GM18951 (cell line): ENCODE results near the gene TMEM151B.
"Not testable (repeated sequence)": the region's sequence is repeated elsewhere in the genome, so short reads cannot be mapped to it uniquely, and the experiment has no call there.

Experiments
- POLR2A ChIP-seq: IDR thresholded peaks from 4 replicates; pipeline ENCODE4 v1.6.1; 2011; ENCODE audit warnings: mild to moderate bottlenecking; ENCODE audit not compliant: insufficient read length, insufficient read depth; ENCODE audit errors: extremely low read depth
- in situ Hi-C: fragments of 300-500 bp; cut with MboI; formaldehyde crosslinking; loops from one replicate; pipeline ENCODE4 v1.12.0; 2022; ENCODE audit warnings: low sequenced_read_pairs, mixed read lengths, inconsistent platforms; ENCODE audit not compliant: unreplicated experiment

TMEM151B gene

GRCh38 chr6:44342052-44342451 is 71.8 kb downstream of the TMEM151B start:
- TF ChIP-seq POLR2A = no peak
- in situ Hi-C loops = no loop called here

GRCh38 chr6:44342489-44342888 is 72.2 kb downstream of the TMEM151B start, which contains the start of gene SPATS1:
Gene SPATS1, plus strand, starts transcription at chr6:44342650. Its CDS starts 446 bp downstream, at chr6:44343096.
- TF ChIP-seq POLR2A = no peak
- in situ Hi-C loops = no loop called here

GRCh38 chr6:44346818-44347217 is 76.6 kb downstream of the TMEM151B start:
- in situ Hi-C loops = not testable (repeated sequence)

- no peak for TF ChIP-seq POLR2A
- in situ Hi-C loops = no loop called here
Observed at GRCh38 chr6:44349904-44350649, 79.8 kb downstream of the TMEM151B start.

- in situ Hi-C loops = not testable (repeated sequence)
Observed at GRCh38 chr6:44350650-44350994, 80.4 kb downstream of the TMEM151B start.

GRCh38 chr6:44352259-44352658 is 82.0 kb downstream of the TMEM151B start:
- in situ Hi-C loops = no loop called here
- TF ChIP-seq POLR2A = no peak

GRCh38 chr6:44353336-44353735 is 83.1 kb downstream of the TMEM151B start:
- TF ChIP-seq POLR2A = no peak
- in situ Hi-C loops = no loop called here

- in situ Hi-C loops = no loop called here
- TF ChIP-seq POLR2A = no peak
Observed at GRCh38 chr6:44355640-44356039, 85.4 kb downstream of the TMEM151B start.

GRCh38 chr6:44356487-44356886 is 86.2 kb downstream of the TMEM151B start:
- no peak for TF ChIP-seq POLR2A
- in situ Hi-C loops = no loop called here
